ENCODE results near the gene ROR2. TPM values are rescaled to one million over a fixed set of nuclear protein-coding genes. Genes with fewer than 3 reads are reported as not detected.
A peak's percentile ranks its signal among the peaks of the same experiment; 100 is the strongest.

ROR2 gene
- total and polyA plus RNA-seq, 2 of the 8 experiments (the other 6 are each of a cell fraction or from before 2014, with no cell fraction given) = 2.7 to 4.3 TPM

GRCh38 chr9:91750343-91750742, 199.7 kb downstream of the ROR2 start:
- Histone ChIP-seq H3K79me2 (ENCODE audit: control insufficient read depth in 1 of 2, insufficient read depth in 2 of 2, low read length in 2 of 2) (no peaks in the 10 kb centered on the region), H3K4me3 (ENCODE audit: extremely low read depth in 1 of 4, insufficient read depth in 2 of 4, low read depth in 3 of 4, low read length in 4 of 4) (no peak overlapping the region), H2BK20ac (ENCODE audit: low read length) (no peak overlapping the region), H4K91ac (replicated peaks; ENCODE audit: insufficient read length, low read length) (no peak overlapping the region), H4K20me1 (replicated peaks in 1 of 2; ENCODE audit: control insufficient read depth in 1 of 2, insufficient read depth in 2 of 2, low read length in 2 of 2) (no peaks in the 10 kb centered on the region), H2BK5ac (ENCODE audit: low read depth, low read length) (no peak overlapping the region), H2BK15ac (ENCODE audit: low read length) (no peak overlapping the region), H2BK12ac (ENCODE audit: low read depth, low read length) (no peak overlapping the region), H3K9ac (replicated peaks in 1 of 4; ENCODE audit: extremely low read depth in 1 of 4, low read depth in 3 of 4, low read length in 3 of 4) (no peak overlapping the region), H3K27me3 (replicated peaks in 1 of 4; ENCODE audit: control insufficient read depth in 3 of 4, extremely low read depth in 1 of 4, insufficient read depth in 3 of 4, low read length in 3 of 4) (no peaks in the 10 kb centered on the region), H2AFZ (ENCODE audit: low read length) (no peak overlapping the region), H3K4me1 (replicated peaks in 1 of 4; ENCODE audit: control insufficient read depth in 3 of 4, insufficient read depth in 4 of 4, low read length in 3 of 4) (no peaks in the 10 kb centered on the region), H3K14ac (ENCODE audit: insufficient read length) (no peak overlapping the region), H4K5ac (ENCODE audit: insufficient read length, low read depth, low read length) (no peak overlapping the region), H2AK5ac (ENCODE audit: low read depth, low read length) (no peak overlapping the region), H3K23me2 (ENCODE audit: low read depth, low read length) (no peaks in the 10 kb centered on the region), H3K36me3 (ENCODE audit: control insufficient read depth in 2 of 4, insufficient read depth in 4 of 4, low read length in 3 of 4) (no peaks in the 10 kb centered on the region), H2BK120ac (replicated peaks; ENCODE audit: low read depth, low read length) (no peak overlapping the region), H4K8ac (ENCODE audit: extremely low read depth, insufficient read depth, low read length) (no peak overlapping the region), H3K4me2 (ENCODE audit: insufficient read depth in 1 of 2, low read depth in 2 of 2, low read length in 2 of 2) (no peak overlapping the region), H3K23ac (ENCODE audit: insufficient read length) (no peak overlapping the region), H3K27ac (ENCODE audit: low read depth, low read length) (no peak overlapping the region), H3K9me3 (ENCODE audit: insufficient read depth in 2 of 2, low read depth in 1 of 2, low read length in 1 of 2) (no peaks in the 10 kb centered on the region), H3K4ac (replicated peaks; ENCODE audit: insufficient read length, low read depth, low read length) (no peak overlapping the region), H3K79me1 (ENCODE audit: low read depth, low read length) (no peaks in the 10 kb centered on the region), H3K56ac (replicated peaks; ENCODE audit: insufficient read length, low read depth, low read length) (no peak overlapping the region), H3K18ac (ENCODE audit: extremely low read depth, low read length) (no peak overlapping the region)
- TF ChIP-seq CTBP2 (IDR thresholded peaks at IDR 0.05; ENCODE audit: borderline replicate concordance, insufficient read depth, insufficient read length, low read length) (no peak), MAX (IDR thresholded peaks at IDR 0.05) (no peak), CTCF (IDR thresholded peaks at IDR 0.05; ENCODE audit: control extremely low read depth in 1 of 3, insufficient read depth in 1 of 3, low read depth in 1 of 3, low read length in 3 of 3) (peak; percentile 10 to 24 (median 14); a peak in 3 of 4 replicates), RAD21 (IDR thresholded peaks at IDR 0.05 in 1 of 2, conservative IDR thresholded peaks at IDR 0.05 in 1 of 2; ENCODE audit: low read depth in 2 of 2, low read length in 2 of 2) (peak; percentile 42 to 59)
- CTCF ChIA-PET (ENCODE audit: partially characterized antibody) = interaction anchor here (1.4 to 2.2 kb wide), 5 partner anchors 8 to 203 kb away, joined by 4 to 13 read pairs (median 6); partner anchors contain the start of gene ROR2
- no peak for DNase-seq (ENCODE audit: low read depth in 1 of 2, low spot score in 2 of 2)
- POLR2A ChIA-PET (ENCODE audit: partially characterized antibody) = no interaction called here
- 86% methylated on average over 6 of the region's 6 CpGs; no CpG with 5 or more reads in 1 of the 2 experiments for WGBS, 2 experiments (ENCODE audit: extremely low coverage in 1 of 2, insufficient coverage in 1 of 2, insufficient read length in 1 of 2, insufficient replicate concordance in 2 of 2, low coverage in 1 of 2, low lambda C conversion rate in 2 of 2, missing lambda C conversion rate in 1 of 2)
- no peak for FAIRE-seq

All from H1 (cell line).